H1 (cell line): ENCODE measurements around the gene MSI2. TPM values are rescaled to one million over a fixed set of nuclear protein-coding genes. Genes with fewer than 3 reads are reported as not detected.

Experiments
- CTCF ChIA-PET: fragments of 300-600 bp; sonication (Branson Sonifier 250); formaldehyde crosslinking; loops from one replicate; lab custom pipeline; 2021; ENCODE audit not compliant: partially characterized antibody; lab: Charles Lee
- POLR2A ChIA-PET: fragments of 300-600 bp; sonication (Branson Sonifier 250); formaldehyde crosslinking; loops from one replicate; lab custom pipeline; 2021; ENCODE audit warnings: inconsistent platforms; ENCODE audit not compliant: partially characterized antibody; lab: Charles Lee
- DNase-seq, 2 experiments: peaks; one replicate each; pipeline versions ENCODE4 v3.0.0 to v3.0.0-alpha.2; 2010 to 2022; ENCODE audit warnings: low spot score in 2 of 2, low read depth in 1 of 2, mixed read lengths in 1 of 2
- FAIRE-seq: peaks from 2 replicates; lab custom pipeline; 2011; peaks lifted over from hg19 to GRCh38; lab: Jason Lieb, UNC
- H2AFZ ChIP-seq: 2 replicates; pipeline ENCODE4 v1.8.1; 2012; ENCODE audit warnings: low read length, inconsistent platforms
- H2AK5ac ChIP-seq: 2 replicates; pipeline ENCODE4 v1.6.1; 2013; ENCODE audit warnings: low read depth, low read length
- H2BK120ac ChIP-seq: replicated peaks from 2 replicates; pipeline ENCODE3; 2013; ENCODE audit warnings: low read depth, low read length, inconsistent platforms
- H2BK12ac ChIP-seq: 2 replicates; pipeline ENCODE4 v1.6.1; 2013; ENCODE audit warnings: low read depth, low read length
- H2BK15ac ChIP-seq: 2 replicates; pipeline ENCODE4 v1.6.1; 2013; ENCODE audit warnings: low read length
- H2BK20ac ChIP-seq: 2 replicates; pipeline ENCODE4 v1.6.1; 2013; ENCODE audit warnings: low read length
- H2BK5ac ChIP-seq: 2 replicates; pipeline ENCODE4 v1.6.1; 2013; ENCODE audit warnings: low read depth, low read length
- H3K14ac ChIP-seq: 2 replicates; pipeline ENCODE4 v1.6.1; 2013; ENCODE audit warnings: inconsistent platforms; ENCODE audit not compliant: insufficient read length
- H3K18ac ChIP-seq: 2 replicates; pipeline ENCODE4 v1.6.1; 2013; ENCODE audit warnings: low read length; ENCODE audit errors: extremely low read depth
- H3K23ac ChIP-seq: 2 replicates; pipeline ENCODE4 v1.6.1; 2013; ENCODE audit warnings: inconsistent platforms; ENCODE audit not compliant: insufficient read length
- H3K23me2 ChIP-seq: 2 replicates; pipeline ENCODE4 v1.6.1; 2013; ENCODE audit warnings: low read depth, low read length
- H3K27ac ChIP-seq: 2 replicates; pipeline ENCODE4 v1.6.1; 2011; ENCODE audit warnings: low read depth, low read length, inconsistent platforms
- H3K27me3 ChIP-seq, 4 experiments: replicated peaks in 1 of 4; 1 replicate in 1 of 4; 2 replicates in 3 of 4; pipeline versions ENCODE4 v1.6.1 to v1.8.1; 2011 to 2013; ENCODE audit warnings: low read length in 3 of 4, mild to moderate bottlenecking in 3 of 4, inconsistent platforms in 2 of 4, mixed read lengths in 2 of 4, moderate library complexity in 1 of 4; ENCODE audit not compliant: control insufficient read depth in 3 of 4, insufficient read depth in 3 of 4; ENCODE audit errors: extremely low read depth in 1 of 4
- H3K36me3 ChIP-seq, 4 experiments: 2 replicates each; pipeline versions ENCODE4 v1.6.1 to v1.8.1; 2011 to 2013; ENCODE audit warnings: mild to moderate bottlenecking in 4 of 4, low read length in 3 of 4, moderate library complexity in 2 of 4, control low read depth in 1 of 4, inconsistent platforms in 1 of 4; ENCODE audit not compliant: insufficient read depth in 4 of 4, control insufficient read depth in 2 of 4
- H3K4ac ChIP-seq: replicated peaks from 2 replicates; pipeline ENCODE3; 2013; ENCODE audit warnings: low read length, low read depth, mixed read lengths, inconsistent platforms; ENCODE audit not compliant: insufficient read length
- H3K4me1 ChIP-seq, 4 experiments: replicated peaks in 1 of 4; 1 replicate in 1 of 4; 2 replicates in 3 of 4; pipeline versions ENCODE4 v1.6.1 to v1.8.1; 2011 to 2013; ENCODE audit warnings: low read length in 3 of 4, inconsistent platforms in 2 of 4, mixed read lengths in 1 of 4; ENCODE audit not compliant: insufficient read depth in 4 of 4, control insufficient read depth in 3 of 4
- H3K4me2 ChIP-seq, 2 experiments: 2 replicates each; pipeline versions ENCODE4 v1.6.1 to v1.8.1; 2011 to 2013; ENCODE audit warnings: low read depth in 2 of 2, low read length in 2 of 2, control low read depth in 1 of 2, inconsistent platforms in 1 of 2, mild to moderate bottlenecking in 1 of 2; ENCODE audit not compliant: insufficient read depth in 1 of 2
- H3K4me3 ChIP-seq, 4 experiments: fragments of 200-600, 300-600 bp in 1 of 4; sonication (generic), shearing (Covaris generic), sonication (Bioruptor Twin) in 1 of 4; 2 replicates each; pipeline versions ENCODE4 v1.5.1 to v1.8.1; 2011 to 2016; ENCODE audit warnings: low read length in 4 of 4, low read depth in 3 of 4, control low read depth in 2 of 4, inconsistent platforms in 2 of 4, mild to moderate bottlenecking in 2 of 4, mixed read lengths in 1 of 4, moderate library complexity in 1 of 4; ENCODE audit not compliant: insufficient read depth in 2 of 4; ENCODE audit errors: extremely low read depth in 1 of 4
- H3K56ac ChIP-seq: replicated peaks from 2 replicates; pipeline ENCODE3; 2013; ENCODE audit warnings: low read depth, mild to moderate bottlenecking, mixed read lengths, low read length, inconsistent platforms; ENCODE audit not compliant: insufficient read length
- H3K79me1 ChIP-seq: 2 replicates; pipeline ENCODE4 v1.6.1; 2013; ENCODE audit warnings: low read depth, low read length, control low read depth
- H3K79me2 ChIP-seq, 2 experiments: 2 replicates each; pipeline versions ENCODE4 v1.6.1 to v1.8.1; 2012 to 2013; ENCODE audit warnings: low read length in 2 of 2, mild to moderate bottlenecking in 2 of 2, inconsistent platforms in 1 of 2; ENCODE audit not compliant: insufficient read depth in 2 of 2, control insufficient read depth in 1 of 2
- H3K9ac ChIP-seq, 4 experiments: replicated peaks in 1 of 4; 1 replicate in 1 of 4; 2 replicates in 3 of 4; pipeline versions ENCODE4 v1.6.1 to v1.8.1; 2011 to 2013; ENCODE audit warnings: low read depth in 3 of 4, low read length in 3 of 4, control low read depth in 2 of 4, mild to moderate bottlenecking in 2 of 4, moderate library complexity in 2 of 4, inconsistent platforms in 1 of 4; ENCODE audit errors: extremely low read depth in 1 of 4
- H3K9me3 ChIP-seq, 2 experiments: 2 replicates each; pipeline versions ENCODE4 v1.6.1 to v1.8.1; 2012 to 2013; ENCODE audit warnings: mild to moderate bottlenecking in 2 of 2, moderate library complexity in 2 of 2, control low read depth in 1 of 2, inconsistent platforms in 1 of 2, low read depth in 1 of 2, low read length in 1 of 2, mixed read lengths in 1 of 2; ENCODE audit not compliant: insufficient read depth in 2 of 2
- H4K20me1 ChIP-seq, 2 experiments: replicated peaks in 1 of 2; 2 replicates each; pipeline versions ENCODE3 to v1.8.1; 2011 to 2013; ENCODE audit warnings: inconsistent platforms in 2 of 2, low read length in 2 of 2, mild to moderate bottlenecking in 1 of 2; ENCODE audit not compliant: insufficient read depth in 2 of 2, control insufficient read depth in 1 of 2
- H4K5ac ChIP-seq: 2 replicates; pipeline ENCODE4 v1.6.1; 2013; ENCODE audit warnings: low read length, low read depth, mixed read lengths, inconsistent platforms; ENCODE audit not compliant: insufficient read length
- H4K8ac ChIP-seq: 2 replicates; pipeline ENCODE4 v1.8.0; 2013; ENCODE audit warnings: mild to moderate bottlenecking, moderate library complexity, low read length, inconsistent platforms; ENCODE audit not compliant: insufficient read depth; ENCODE audit errors: extremely low read depth
- H4K91ac ChIP-seq: replicated peaks from 2 replicates; pipeline ENCODE3; 2013; ENCODE audit warnings: low read length, mixed read lengths, inconsistent platforms; ENCODE audit not compliant: insufficient read length
- RXRA ChIP-seq: IDR thresholded peaks from 2 replicates; pipeline ENCODE4 v1.6.1; 2011; ENCODE audit warnings: low read depth, mild to moderate bottlenecking, low read length, moderate library complexity; ENCODE audit not compliant: insufficient read depth
- WGBS, 2 experiments: shearing (Covaris generic) in 1 of 2; methylation state at CpG; one replicate each; pipeline versions ENCODE4 v1.1.6 to v1.1.7; 2013 to 2015; ENCODE audit warnings: low lambda C conversion rate in 2 of 2, mixed read lengths in 2 of 2, inconsistent platforms in 1 of 2, low coverage in 1 of 2, missing lambda C conversion rate in 1 of 2; ENCODE audit not compliant: insufficient replicate concordance in 2 of 2, insufficient coverage in 1 of 2, insufficient read length in 1 of 2; ENCODE audit errors: extremely low coverage in 1 of 2, missing lambda C conversion rate in 1 of 2; 5-methylcytosine and 5-hydroxymethylcytosine counted together
- polyA plus RNA-seq, 7 experiments: library from polyadenylated mRNA; depleted of rRNA in 3 of 7; stranded (reverse) in 5 of 7; unstranded in 2 of 7; fragments of >200 nt in 5 of 7; fragments of 200-250 nt in 2 of 7; gene quantifications; 1 replicate in 5 of 7; 2 replicates in 1 of 7; 4 replicates in 1 of 7; pipeline versions ENCODE4 v1.2.1 to v1.2.3, GENCODE V29; 2011 to 2013; ENCODE audit warnings: missing spikeins in 2 of 7, mixed read lengths in 2 of 7
- total RNA-seq: library from RNA; stranded (reverse); fragmentation: NEBNext Ultra II Directional; extraction: Animal tissue kit (Norgen Biotek cat#: 25700); gene quantifications from 2 replicates; pipeline ENCODE4 v1.2.1, GENCODE V29; 2021

Gene MSI2
- total and polyA plus RNA-seq, 2 of the 8 experiments (the other 6 are each of a cell fraction or from before 2014, with no cell fraction given), result 36.7 to 80.6 TPM

GRCh38 chr17:57514614-57515013 lies 258.3 kb downstream of the MSI2 start:
- Histone ChIP-seq H3K27ac (no peak overlapping the region), H4K91ac (no peak overlapping the region), H2BK15ac (no peak overlapping the region), H2BK120ac (no peak overlapping the region), H3K79me2 (no peaks in the 10 kb centered on the region; a peak in 1 of 4 replicates), H3K9me3 (no peaks in the 10 kb centered on the region), H3K14ac (no peak overlapping the region), H2BK5ac (no peak overlapping the region), H3K56ac (no peak overlapping the region), H3K36me3 (no peaks in the 10 kb centered on the region), H3K23ac (no peak overlapping the region), H2BK20ac (no peak overlapping the region), H3K23me2 (no peaks in the 10 kb centered on the region), H3K4me2 (no peak overlapping the region), H3K18ac (no peak overlapping the region), H3K79me1 (0 out of 2 replicates have a peak, but pooled peaks cover 3% of the 10 kb centered on the region), H4K8ac (no peak overlapping the region), H3K9ac (no peak overlapping the region), H2BK12ac (no peak overlapping the region), H2AFZ (no peak overlapping the region), H4K20me1 (peaks cover 0 to 6% of the 10 kb centered on the region in 2 experiments), H4K5ac (no peak overlapping the region), H3K4me1 (peaks cover 2 to 16% (median 9%) of the 10 kb centered on the region in 4 experiments), H2AK5ac (no peak overlapping the region), H3K4ac (no peak overlapping the region), H3K27me3 (no peaks in the 10 kb centered on the region), H3K4me3 (no peak overlapping the region)
- DNase-seq (no peak), FAIRE-seq (no peak)
- POLR2A ChIA-PET, result no interaction called here
- CTCF ChIA-PET, result interaction anchor here (0.8 to 1.7 kb wide), 2 partner anchors 16 to 109 kb away, joined by 3 to 4 read pairs; no protein-coding TSS in a partner anchor
- WGBS, 2 experiments, result 72% methylated on average over 4 of the region's 4 CpGs; no CpG with 5 or more reads in 1 of the 2 experiments
- no peak for TF ChIP-seq RXRA
